Tracheal epithelial cell (primary cell): Measurements from ENCODE around the gene GMCL1. TPM values are rescaled to one million over a fixed set of nuclear protein-coding genes. Genes with fewer than 3 reads are reported as not detected.

Experiments
- total RNA-seq: library from RNA; depleted of rRNA; stranded (reverse); fragments of >200 nt; gene quantifications from 2 replicates; pipeline ENCODE4 v1.2.1, GENCODE V29; 2014

Gene GMCL1, protein sequence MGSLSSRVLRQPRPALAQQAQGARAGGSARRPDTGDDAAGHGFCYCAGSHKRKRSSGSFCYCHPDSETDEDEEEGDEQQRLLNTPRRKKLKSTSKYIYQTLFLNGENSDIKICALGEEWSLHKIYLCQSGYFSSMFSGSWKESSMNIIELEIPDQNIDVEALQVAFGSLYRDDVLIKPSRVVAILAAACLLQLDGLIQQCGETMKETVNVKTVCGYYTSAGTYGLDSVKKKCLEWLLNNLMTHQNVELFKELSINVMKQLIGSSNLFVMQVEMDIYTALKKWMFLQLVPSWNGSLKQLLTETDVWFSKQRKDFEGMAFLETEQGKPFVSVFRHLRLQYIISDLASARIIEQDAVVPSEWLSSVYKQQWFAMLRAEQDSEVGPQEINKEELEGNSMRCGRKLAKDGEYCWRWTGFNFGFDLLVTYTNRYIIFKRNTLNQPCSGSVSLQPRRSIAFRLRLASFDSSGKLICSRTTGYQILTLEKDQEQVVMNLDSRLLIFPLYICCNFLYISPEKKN
- 4.6 and 9.4 TPM in 2 replicates for total RNA-seq

DNA sequence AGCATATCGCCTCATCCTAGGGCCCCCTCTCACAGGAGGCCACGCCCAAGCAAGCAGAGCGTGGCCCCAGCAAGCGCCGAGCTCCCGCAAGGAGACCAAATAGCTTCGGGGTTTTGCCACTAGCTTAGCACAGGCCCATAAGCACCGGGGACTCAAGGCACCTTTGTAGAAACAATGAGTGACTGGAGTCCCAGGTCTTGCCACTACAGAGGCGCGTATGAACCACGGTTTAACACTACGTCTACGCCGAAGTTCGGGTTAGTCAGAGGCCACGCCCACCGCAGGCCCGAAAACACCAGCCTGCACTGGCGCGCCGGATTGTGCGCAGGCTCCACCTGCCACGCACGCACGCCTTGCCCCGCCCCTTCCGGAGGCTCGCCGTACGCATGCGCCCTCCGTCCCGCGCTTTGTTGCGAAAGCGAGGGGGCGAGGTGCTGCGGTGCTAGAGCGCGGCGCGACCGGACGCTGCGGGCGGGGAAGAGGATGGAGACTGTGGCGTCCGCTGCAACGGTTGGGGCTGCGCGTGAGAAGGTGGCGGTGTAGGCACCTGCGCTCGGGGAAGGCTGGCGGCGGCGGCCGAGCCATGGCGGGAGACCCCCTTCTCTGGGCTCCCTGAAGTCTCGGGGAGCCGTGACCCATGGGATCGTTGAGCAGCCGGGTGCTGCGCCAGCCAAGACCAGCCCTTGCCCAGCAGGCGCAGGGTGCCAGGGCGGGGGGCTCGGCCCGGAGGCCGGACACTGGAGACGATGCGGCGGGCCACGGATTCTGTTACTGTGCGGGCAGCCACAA lies at the start of gene GMCL1:
TSS of gene GMCL1 (plus strand) at position 405 of the 789 bp plus-strand sequence. CDS start at position 638, 233 bp downstream.

DNA sequence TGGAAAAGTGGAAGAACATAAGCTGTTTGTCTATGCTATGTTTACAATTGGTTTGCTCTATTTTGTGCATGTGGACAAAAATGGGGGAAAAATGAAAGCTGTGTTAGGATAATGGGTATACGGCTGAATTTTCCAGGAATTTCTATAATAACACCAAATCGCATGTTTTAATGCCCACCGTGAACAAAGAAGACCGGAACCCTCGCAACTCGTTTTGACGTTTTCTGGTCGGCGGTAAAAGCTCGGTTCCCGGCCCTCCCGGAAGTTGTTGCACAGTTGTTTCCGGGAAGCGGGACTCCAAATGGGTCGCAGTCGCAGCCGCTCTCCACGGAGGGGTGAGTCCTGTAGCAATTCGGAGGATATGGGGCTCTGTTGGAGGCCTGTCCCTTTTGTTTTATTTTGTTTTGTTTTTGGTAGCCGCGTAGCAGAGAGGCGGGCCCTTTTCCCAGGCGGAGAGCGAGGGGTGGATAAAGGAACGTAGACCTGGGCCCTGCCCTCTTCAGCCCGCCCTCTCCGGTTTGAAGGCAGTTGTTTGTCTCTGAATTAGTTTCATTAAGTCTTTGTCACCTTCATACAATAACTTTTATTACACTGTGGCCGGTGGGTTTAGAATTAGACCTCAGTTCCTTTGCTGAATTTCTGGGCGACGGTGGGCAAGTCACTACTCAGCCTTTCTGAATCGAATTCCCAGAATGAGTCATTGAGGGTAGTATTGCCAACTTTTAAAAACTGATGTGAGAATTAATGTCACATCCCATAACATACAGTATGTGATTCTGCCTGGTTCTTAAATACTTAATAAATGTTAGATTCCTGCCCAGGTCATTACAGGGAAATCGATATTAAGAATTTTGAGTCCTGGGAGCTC lies 64.5 kb downstream of the GMCL1 start, which contains the start of gene SNRNP27:
TSS of gene SNRNP27 (plus strand) at position 273 of the 868 bp plus-strand sequence. CDS start at position 302, 29 bp downstream.

DNA sequence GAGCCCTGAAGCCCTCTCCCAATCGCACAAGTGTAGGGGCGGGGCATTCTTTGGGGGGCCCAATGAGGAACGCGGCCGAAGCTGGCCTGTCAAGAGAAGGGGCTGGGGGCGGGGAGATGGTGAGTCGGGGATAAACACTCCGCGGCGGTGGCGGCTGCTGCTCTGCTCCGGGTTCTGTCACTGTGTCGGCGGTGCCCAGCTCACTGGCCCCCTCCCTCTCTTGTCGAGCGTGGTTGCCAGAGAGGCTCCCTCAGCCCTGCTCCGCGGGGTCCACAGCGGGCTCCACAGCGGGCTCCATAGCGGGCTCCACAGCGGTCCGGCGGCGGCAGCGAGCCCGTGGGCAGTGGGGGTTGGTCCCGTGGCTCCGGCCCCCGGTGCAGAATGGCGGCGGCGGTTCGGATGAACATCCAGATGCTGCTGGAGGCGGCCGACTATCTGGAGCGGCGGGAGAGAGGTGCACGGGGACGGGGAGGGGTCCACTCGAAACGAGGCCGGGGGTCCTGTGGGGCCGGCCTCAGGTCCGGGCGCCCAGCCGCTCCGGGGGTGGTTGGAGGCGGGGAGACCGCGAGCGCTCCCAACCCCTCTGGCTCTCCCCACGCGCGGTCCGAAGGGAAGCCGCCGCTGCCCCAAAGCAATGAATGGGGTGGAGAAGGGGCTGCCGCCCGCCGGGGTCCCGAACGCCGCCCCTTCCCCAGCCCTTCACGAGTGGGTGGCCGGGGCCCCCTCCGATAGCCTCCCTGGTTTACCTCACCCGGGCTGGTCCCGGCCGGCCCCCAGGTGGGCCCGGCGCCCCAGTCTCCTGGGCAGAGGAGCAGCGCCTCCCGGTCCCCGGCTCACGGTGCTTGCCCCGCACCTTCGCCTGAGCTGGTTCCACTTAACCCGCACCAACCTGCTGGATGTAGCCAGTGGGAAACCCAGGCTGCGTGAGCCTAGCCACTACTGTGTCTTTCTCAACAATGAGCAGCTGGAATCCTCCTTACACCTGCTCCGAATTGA lies 85.8 kb downstream of the GMCL1 start, which contains the start of gene MXD1:
TSS of gene MXD1 (plus strand) at position 160 of the 996 bp plus-strand sequence. CDS start at position 382, 222 bp downstream.

Other genes with a start within 250 kb of the GMCL1 start
- gene AAK1, start 185.9 kb upstream of the GMCL1 start, total RNA-seq, result 16.1 and 16.6 TPM in 2 replicates
- 31.1 and 59.3 TPM in 2 replicates for gene ANXA4, start 87.5 kb upstream of the GMCL1 start, total RNA-seq
- 27.9 and 31.3 TPM in 2 replicates for gene SNRNP27, start 64.3 kb downstream of the GMCL1 start, total RNA-seq
- 16.8 and 19.8 TPM in 2 replicates for gene MXD1, start 85.4 kb downstream of the GMCL1 start, total RNA-seq
- under 0.01 TPM in 1 of 2 replicates, not detected in the other for gene ASPRV1, start 132.0 kb downstream of the GMCL1 start, total RNA-seq